Measurements from ENCODE around the gene WDR27.

The WDR27 gene

GRCh38 chr6:169566319-169566718 is 135.5 kb downstream of the WDR27 start:
- DNase-seq (ENCODE audit: low read depth in 2 of 2) = no peak

- no peak for DNase-seq (ENCODE audit: low read depth in 2 of 2)
Observed at GRCh38 chr6:169564453-169565240, 137.2 kb downstream of the WDR27 start.

GRCh38 chr6:169561665-169562064 is 140.2 kb downstream of the WDR27 start:
- no peak for DNase-seq (ENCODE audit: low read depth in 2 of 2)

GRCh38 chr6:169559592-169559991 is 142.2 kb downstream of the WDR27 start:
- no peak for DNase-seq (ENCODE audit: low read depth in 2 of 2)

- DNase-seq (ENCODE audit: low read depth in 2 of 2) = no peak
Observed at GRCh38 chr6:169558774-169559441, 142.9 kb downstream of the WDR27 start.

GRCh38 chr6:169558378-169558773 is 143.5 kb downstream of the WDR27 start:
- no peak for DNase-seq (ENCODE audit: low read depth in 2 of 2)

GRCh38 chr6:169557887-169558286 is 143.9 kb downstream of the WDR27 start:
- DNase-seq (ENCODE audit: low read depth in 2 of 2) = no peak

GRCh38 chr6:169556758-169557548 is 144.9 kb downstream of the WDR27 start:
- no peak for DNase-seq (ENCODE audit: low read depth in 2 of 2)

- DNase-seq (ENCODE audit: low read depth in 2 of 2) = no peak
Observed at GRCh38 chr6:169555971-169556617, 145.7 kb downstream of the WDR27 start.

- DNase-seq (ENCODE audit: low read depth in 2 of 2) = no peak
Observed at GRCh38 chr6:169545982-169546381, 155.8 kb downstream of the WDR27 start.

- no peak for DNase-seq (ENCODE audit: low read depth in 2 of 2)
Observed at GRCh38 chr6:169543704-169544103, 158.1 kb downstream of the WDR27 start.

- DNase-seq (ENCODE audit: low read depth in 2 of 2) = no peak
Observed at GRCh38 chr6:169542491-169542890, 159.3 kb downstream of the WDR27 start.

- no peak for DNase-seq (ENCODE audit: low read depth in 2 of 2)
Observed at GRCh38 chr6:169539176-169539897, 162.5 kb downstream of the WDR27 start.

- DNase-seq (ENCODE audit: low read depth in 2 of 2) = no peak
Observed at GRCh38 chr6:169536446-169537170, 165.2 kb downstream of the WDR27 start.

- no peak for DNase-seq (ENCODE audit: low read depth in 2 of 2)
Observed at GRCh38 chr6:169534039-169534421, 167.8 kb downstream of the WDR27 start.

- no peak for DNase-seq (ENCODE audit: low read depth in 2 of 2)
Observed at GRCh38 chr6:169533301-169534038, 168.4 kb downstream of the WDR27 start.

- no peak for DNase-seq (ENCODE audit: low read depth in 2 of 2)
Observed at GRCh38 chr6:169530752-169531123, 171.1 kb downstream of the WDR27 start.

- no peak for DNase-seq (ENCODE audit: low read depth in 2 of 2)
Observed at GRCh38 chr6:169529931-169530751, 171.7 kb downstream of the WDR27 start.

GRCh38 chr6:169528755-169529154 is 173.1 kb downstream of the WDR27 start:
- no peak for DNase-seq (ENCODE audit: low read depth in 2 of 2)
